Hematopoietic multipotent progenitor cell treated with erythropoietin and hydrocortisone succinate and interleukin-3 and kit ligand, for 8 days (in vitro differentiated cells): ENCODE results near the gene RAB11FIP4.

Experiments used
- DNase-seq: peaks from one replicate; pipeline ENCODE4 v3.0.0-alpha.2; 2015

RAB11FIP4 gene

GRCh38 chr17:31572341-31572740, 180.9 kb downstream of the RAB11FIP4 start:
- no peak for DNase-seq

- no peak for DNase-seq
Observed at GRCh38 chr17:31573047-31573446, 181.6 kb downstream of the RAB11FIP4 start.

- no peak for DNase-seq
Observed at GRCh38 chr17:31573861-31574260, 182.4 kb downstream of the RAB11FIP4 start.

- DNase-seq = no peak
Observed at GRCh38 chr17:31574458-31574857, 183.0 kb downstream of the RAB11FIP4 start.

GRCh38 chr17:31575043-31575442, 183.6 kb downstream of the RAB11FIP4 start:
- no peak for DNase-seq

GRCh38 chr17:31579265-31579664, 187.8 kb downstream of the RAB11FIP4 start:
- DNase-seq = no peak

- no peak for DNase-seq
Observed at GRCh38 chr17:31580316-31580705, 188.8 kb downstream of the RAB11FIP4 start.

- peak; percentile 10 for DNase-seq
Observed at GRCh38 chr17:31580706-31581490, 189.4 kb downstream of the RAB11FIP4 start.

- no peak for DNase-seq
Observed at GRCh38 chr17:31581491-31581890, 190.0 kb downstream of the RAB11FIP4 start.

GRCh38 chr17:31582151-31582907, 190.9 kb downstream of the RAB11FIP4 start:
- DNase-seq = no peak

- DNase-seq = no peak
Observed at GRCh38 chr17:31583772-31584356, 192.4 kb downstream of the RAB11FIP4 start.

GRCh38 chr17:31584438-31585279, 193.2 kb downstream of the RAB11FIP4 start:
- DNase-seq = no peak

GRCh38 chr17:31585280-31585630, 193.8 kb downstream of the RAB11FIP4 start:
- DNase-seq = no peak

GRCh38 chr17:31586946-31587345, 195.5 kb downstream of the RAB11FIP4 start:
- no peak for DNase-seq

- DNase-seq = no peak
Observed at GRCh38 chr17:31587462-31587861, 196.0 kb downstream of the RAB11FIP4 start.
